BLaER1 treated with 17β-estradiol and CSF1 and Interleukin-3, amounts not matched to agents 10 nM and 100 nM (cell line): ENCODE measurements around the gene CLEC5A.
A peak's percentile ranks its signal among the peaks of the same experiment; 100 is the strongest.

ENCODE experiments used
- H3K27ac ChIP-seq, 11 experiments: shearing (Covaris generic); formaldehyde crosslinking; 2 replicates each; pipeline ENCODE4 v1.8.1; 2022
- H3K27me3 ChIP-seq, 11 experiments: shearing (Covaris generic); formaldehyde crosslinking; 2 replicates each; pipeline ENCODE4 v1.8.1; 2022
- H3K36me3 ChIP-seq, 11 experiments: shearing (Covaris generic); formaldehyde crosslinking; 2 replicates each; pipeline ENCODE4 v1.8.1; 2022
- H3K4me1 ChIP-seq, 10 experiments: shearing (Covaris generic); formaldehyde crosslinking; 2 replicates each; pipeline ENCODE4 v1.8.1; 2022
- H3K4me2 ChIP-seq, 11 experiments: shearing (Covaris generic); formaldehyde crosslinking; 2 replicates each; pipeline ENCODE4 v1.8.1; 2022
- H3K4me3 ChIP-seq, 10 experiments: shearing (Covaris generic); formaldehyde crosslinking; 2 replicates each; pipeline ENCODE4 v1.8.1; 2022
- H3K9ac ChIP-seq, 11 experiments: shearing (Covaris generic); formaldehyde crosslinking; 2 replicates each; pipeline ENCODE4 v1.8.1; 2022
- H3K9me3 ChIP-seq, 11 experiments: shearing (Covaris generic); formaldehyde crosslinking; replicated peaks in 1 of 11; 2 replicates each; pipeline ENCODE4 v1.8.1; 2022
- H4K20me1 ChIP-seq, 11 experiments: shearing (Covaris generic); formaldehyde crosslinking; 2 replicates each; pipeline ENCODE4 v1.8.1; 2022
- Cebpa-rat ChIP-seq, 11 experiments: shearing (Covaris generic); IDR thresholded peaks; 2 replicates each; pipeline ENCODE4 v1.8.1; 2022

CLEC5A gene

DNA sequence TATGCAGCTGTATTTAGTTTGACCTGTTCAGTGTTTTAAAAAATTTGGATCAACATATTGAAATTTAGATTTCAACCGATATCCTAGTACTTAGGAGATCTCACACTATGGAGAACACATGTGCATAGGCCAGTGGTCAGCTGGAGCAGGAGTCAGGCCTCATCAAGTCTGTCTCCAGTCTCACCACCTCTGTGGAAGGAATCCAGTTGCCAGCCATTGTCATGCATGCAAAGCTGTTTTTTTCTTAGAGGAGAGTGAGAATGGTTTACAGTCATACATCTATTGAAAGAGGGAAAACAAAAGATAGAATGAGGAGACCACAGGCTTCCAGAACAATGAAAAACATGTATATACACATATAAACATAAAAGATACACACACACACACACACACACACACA is 7.6 kb upstream of the CLEC5A start:
- Histone ChIP-seq H3K9me3 (peaks cover 9 to 86% (median 28%) of the 10 kb centered on the region in 11 experiments; a peak in 21 of 22 replicates), H3K4me1 (peaks cover 27 to 92% (median 61%) of the 10 kb centered on the region in 10 experiments), H3K27me3 (no peaks in the 10 kb centered on the region), H3K4me2 (peak overlapping the region in 6 of 11 experiments; percentile 2 to 31 (median 18); a peak in 6 of 22 replicates), H3K4me3 (no peak overlapping the region), H3K9ac (peak overlapping the region in 3 of 11 experiments; percentile 9 to 29 (median 26); a peak in 4 of 22 replicates), H4K20me1 (no peaks in the 10 kb centered on the region), H3K27ac (peak overlapping the region in 10 of 11 experiments; percentile 57 to 98 (median 92); a peak in 20 of 22 replicates), H3K36me3 (peaks cover 0 to 24% (median 0%) of the 10 kb centered on the region in 11 experiments; a peak in 4 of 22 replicates)
- no peak for TF ChIP-seq Cebpa-rat (IDR thresholded peaks at IDR 0.05)

DNA sequence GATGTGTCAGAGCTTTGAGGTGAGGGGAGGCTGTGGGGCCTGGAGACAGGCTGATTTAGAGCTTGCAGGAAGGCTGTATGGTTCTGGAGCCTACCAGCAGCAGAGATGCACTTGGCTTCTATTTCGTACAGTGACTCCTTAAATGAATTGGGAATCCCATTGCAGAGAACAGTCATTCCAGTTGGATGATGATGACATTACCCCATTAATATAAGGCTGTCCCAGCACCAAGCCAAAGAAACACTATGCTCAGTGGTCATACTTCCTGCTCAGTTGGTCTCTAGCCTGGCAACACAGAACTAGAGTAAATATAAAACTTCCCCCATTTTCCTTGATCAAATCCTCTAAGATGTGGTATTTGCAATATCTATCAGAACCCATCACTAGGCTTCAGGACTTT is 5.7 kb upstream of the CLEC5A start:
- Histone ChIP-seq H3K4me2 (peak overlapping the region in 6 of 11 experiments; percentile 19 to 71 (median 48); a peak in 10 of 22 replicates), H3K9me3 (peaks cover 3 to 86% (median 20%) of the 10 kb centered on the region in 11 experiments; a peak in 21 of 22 replicates), H3K36me3 (peaks cover 0 to 17% (median 0%) of the 10 kb centered on the region in 11 experiments; a peak in 3 of 22 replicates), H3K27me3 (no peaks in the 10 kb centered on the region), H3K4me3 (no peak overlapping the region), H3K27ac (peak overlapping the region in 8 of 11 experiments; percentile 30 to 98 (median 91); a peak in 16 of 22 replicates), H3K9ac (no peak overlapping the region), H3K4me1 (peaks cover 29 to 93% (median 66%) of the 10 kb centered on the region in 10 experiments), H4K20me1 (no peaks in the 10 kb centered on the region)
- TF ChIP-seq Cebpa-rat (IDR thresholded peaks at IDR 0.05), result no peak

- Histone ChIP-seq H3K9me3 (peaks cover 0 to 87% (median 17%) of the 10 kb centered on the region in 11 experiments; a peak in 17 of 22 replicates), H3K4me3 (no peak overlapping the region), H3K4me1 (peaks cover 13 to 94% (median 68%) of the 10 kb centered on the region in 10 experiments), H3K27me3 (no peaks in the 10 kb centered on the region), H3K9ac (peak overlapping the region in 4 of 11 experiments; percentile 7 to 41 (median 33); a peak in 5 of 22 replicates), H3K27ac (peak overlapping the region in 10 of 11 experiments; percentile 57 to 98 (median 68); a peak in 18 of 22 replicates), H3K36me3 (peaks cover 0 to 12% (median 0%) of the 10 kb centered on the region in 11 experiments; a peak in 1 of 22 replicates), H4K20me1 (no peaks in the 10 kb centered on the region), H3K4me2 (peak overlapping the region in 8 of 11 experiments; percentile 2 to 73 (median 57); a peak in 15 of 22 replicates)
- TF ChIP-seq Cebpa-rat (IDR thresholded peaks at IDR 0.05), result no peak
Observed at GRCh38 chr7:141950806-141951205, 4.0 kb upstream of the CLEC5A start.

DNA sequence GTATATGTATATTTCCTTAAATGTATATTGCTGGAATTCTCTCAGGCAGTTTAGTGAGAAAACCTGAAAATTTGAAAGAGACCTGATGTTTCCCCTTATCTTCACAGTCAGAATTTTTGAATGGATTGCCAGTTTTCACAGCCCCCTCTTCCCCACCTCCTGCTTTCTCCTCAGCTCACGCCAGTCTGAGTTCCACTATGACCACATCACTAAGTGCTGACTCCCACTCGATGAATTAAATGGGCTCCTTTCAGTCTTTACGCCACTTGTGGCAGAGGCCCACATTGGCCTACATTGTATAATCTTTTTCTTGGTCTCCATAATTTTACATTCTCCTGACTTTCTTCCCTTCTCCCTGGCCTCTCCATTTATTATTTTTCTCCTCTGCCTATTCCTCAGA is 3.1 kb upstream of the CLEC5A start:
- Histone ChIP-seq H3K27me3 (no peaks in the 10 kb centered on the region), H3K9ac (peak overlapping the region in 3 of 11 experiments; percentile 28 to 47 (median 41); a peak in 4 of 22 replicates), H3K9me3 (peaks cover 0 to 88% (median 19%) of the 10 kb centered on the region in 11 experiments; a peak in 17 of 22 replicates), H4K20me1 (no peaks in the 10 kb centered on the region), H3K4me2 (peak overlapping the region in 7 of 11 experiments; percentile 49 to 73 (median 58); a peak in 16 of 22 replicates), H3K27ac (peak overlapping the region in 10 of 11 experiments; percentile 57 to 98 (median 68); a peak in 19 of 22 replicates), H3K4me3 (no peak overlapping the region), H3K4me1 (peaks cover 8 to 97% (median 73%) of the 10 kb centered on the region in 10 experiments; a peak in 19 of 20 replicates), H3K36me3 (peaks cover 0 to 12% (median 0%) of the 10 kb centered on the region in 11 experiments; a peak in 1 of 22 replicates)
- no peak for TF ChIP-seq Cebpa-rat (IDR thresholded peaks at IDR 0.05)

DNA sequence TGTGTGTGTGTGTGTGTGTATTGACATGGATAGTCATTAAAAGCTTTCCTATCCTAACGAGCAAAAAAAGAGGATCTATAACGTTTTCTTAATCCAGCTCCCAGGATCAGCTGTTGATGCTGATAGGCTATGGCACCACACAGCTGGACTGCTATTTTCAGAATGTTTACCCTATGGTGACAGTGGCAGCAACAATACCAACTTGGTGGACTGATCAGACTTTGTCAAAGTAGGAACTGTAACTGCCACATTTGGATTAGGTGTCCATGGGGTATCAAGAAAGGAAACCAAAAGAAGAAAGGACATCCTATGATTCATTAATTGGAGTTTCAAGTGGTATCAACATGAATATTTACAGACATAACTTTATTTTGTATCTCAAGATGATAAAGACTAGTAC is 2.7 kb upstream of the CLEC5A start:
- no peak for TF ChIP-seq Cebpa-rat (IDR thresholded peaks at IDR 0.05)
- peaks cover 8 to 97% (median 73%) of the 10 kb centered on the region in 10 experiments; a peak in 19 of 20 replicates for H3K4me1 ChIP-seq
- no peaks in the 10 kb centered on the region for H4K20me1 ChIP-seq
- no peak overlapping the region for H3K4me3 ChIP-seq
- no peaks in the 10 kb centered on the region for H3K27me3 ChIP-seq
- H3K4me2 ChIP-seq, result peak overlapping the region; percentile 1 to 62 (median 49); a peak in 17 of 22 replicates
- peak overlapping the region in 4 of 11 experiments; percentile 1 to 47 (median 39); a peak in 4 of 22 replicates for H3K9ac ChIP-seq
- peaks cover 0 to 88% (median 20%) of the 10 kb centered on the region in 11 experiments; a peak in 16 of 22 replicates for H3K9me3 ChIP-seq
- peak overlapping the region in 10 of 11 experiments; percentile 57 to 98 (median 68); a peak in 19 of 22 replicates for H3K27ac ChIP-seq
- H3K36me3 ChIP-seq, result peaks cover 0 to 12% (median 0%) of the 10 kb centered on the region in 11 experiments; a peak in 1 of 22 replicates

- H4K20me1 ChIP-seq, result no peaks in the 10 kb centered on the region
- H3K4me1 ChIP-seq, result peaks cover 8 to 97% (median 74%) of the 10 kb centered on the region in 10 experiments; a peak in 19 of 20 replicates
- H3K9ac ChIP-seq, result peak overlapping the region in 3 of 11 experiments; percentile 1 to 37 (median 6); a peak in 4 of 22 replicates
- no peaks in the 10 kb centered on the region for H3K27me3 ChIP-seq
- H3K36me3 ChIP-seq, result peaks cover 0 to 8% (median 0%) of the 10 kb centered on the region in 11 experiments; a peak in 2 of 22 replicates
- peak overlapping the region; percentile 1 to 62 (median 49); a peak in 16 of 22 replicates for H3K4me2 ChIP-seq
- peaks cover 0 to 88% (median 24%) of the 10 kb centered on the region in 11 experiments; a peak in 16 of 22 replicates for H3K9me3 ChIP-seq
- H3K27ac ChIP-seq, result peak overlapping the region in 10 of 11 experiments; percentile 57 to 98 (median 68); a peak in 19 of 22 replicates
- H3K4me3 ChIP-seq, result no peak overlapping the region
- TF ChIP-seq Cebpa-rat (IDR thresholded peaks at IDR 0.05), result 0 out of 22 replicates have a peak, but pooled peaks of 1 of the 11 experiments have one; percentile 26
Observed at GRCh38 chr7:141949021-141949420, 2.2 kb upstream of the CLEC5A start.

DNA sequence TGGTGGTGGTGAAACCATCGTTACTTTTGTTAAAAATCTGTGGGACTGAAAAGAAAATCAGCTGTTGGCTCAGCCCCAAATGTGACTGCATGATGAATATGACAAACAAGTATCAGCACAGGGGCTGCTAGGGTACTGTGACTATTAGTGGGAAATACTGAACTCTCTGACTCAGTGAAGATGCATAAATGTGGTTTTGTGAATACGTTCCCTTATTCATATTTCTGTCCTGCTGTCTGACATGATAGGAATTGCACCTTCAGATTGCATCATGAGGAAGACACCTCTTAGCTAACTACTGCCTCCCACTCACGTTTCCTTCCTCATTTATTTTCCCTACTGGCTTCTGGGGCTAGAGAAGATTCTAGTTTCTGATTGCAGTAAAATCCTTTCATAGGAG is 1.4 kb downstream of the CLEC5A start:
- peak overlapping the region in 5 of 10 experiments; percentile 14 to 52 (median 48); a peak in 8 of 20 replicates for H3K4me3 ChIP-seq
- H3K9me3 ChIP-seq, result peaks cover 6 to 94% (median 53%) of the 10 kb centered on the region in 11 experiments
- H3K27ac ChIP-seq, result peak overlapping the region; percentile 81 to 98 (median 85)
- H3K9ac ChIP-seq, result peak overlapping the region; percentile 6 to 79 (median 69); a peak in 19 of 22 replicates
- peak in 10 of 11 experiments; percentile 63 to 97 (median 84); a peak in 19 of 22 replicates for TF ChIP-seq Cebpa-rat (IDR thresholded peaks at IDR 0.05)
- H3K27me3 ChIP-seq, result no peaks in the 10 kb centered on the region
- H3K4me2 ChIP-seq, result peak overlapping the region; percentile 11 to 75 (median 68); a peak in 19 of 22 replicates
- peaks cover 8 to 80% (median 53%) of the 10 kb centered on the region in 10 experiments; a peak in 19 of 20 replicates for H3K4me1 ChIP-seq
- peaks cover 0 to 35% (median 0%) of the 10 kb centered on the region in 11 experiments; a peak in 9 of 22 replicates for H3K36me3 ChIP-seq
- H4K20me1 ChIP-seq, result no peaks in the 10 kb centered on the region

DNA sequence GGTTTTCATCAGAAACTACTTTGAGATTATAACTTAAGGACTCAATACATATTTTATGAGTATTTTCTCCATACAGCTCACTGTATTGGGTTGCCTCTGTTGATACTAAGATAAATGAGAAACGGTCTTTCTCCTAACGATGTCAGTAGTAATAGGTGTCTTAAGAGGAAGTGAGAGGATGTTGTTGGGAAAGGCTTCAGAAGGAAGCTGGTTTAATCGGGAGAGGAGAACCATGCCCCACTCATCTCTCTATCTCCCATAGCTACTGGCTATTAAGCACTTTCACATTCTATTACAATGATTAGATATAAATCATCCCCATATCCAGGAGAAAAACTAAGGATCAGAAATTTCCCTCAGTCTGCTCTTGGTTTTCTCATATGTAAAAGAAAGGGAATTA is 2.0 kb downstream of the CLEC5A start:
- peak overlapping the region in 5 of 10 experiments; percentile 11 to 35 (median 21); a peak in 6 of 20 replicates for H3K4me3 ChIP-seq
- no peak for TF ChIP-seq Cebpa-rat (IDR thresholded peaks at IDR 0.05)
- peaks cover 8 to 74% (median 47%) of the 10 kb centered on the region in 10 experiments; a peak in 19 of 20 replicates for H3K4me1 ChIP-seq
- peak overlapping the region in 10 of 11 experiments; percentile 37 to 75 (median 69); a peak in 19 of 22 replicates for H3K4me2 ChIP-seq
- no peaks in the 10 kb centered on the region for H3K27me3 ChIP-seq
- peak overlapping the region; percentile 81 to 98 (median 85) for H3K27ac ChIP-seq
- peaks cover 6 to 94% (median 56%) of the 10 kb centered on the region in 11 experiments for H3K9me3 ChIP-seq
- H3K9ac ChIP-seq, result peak overlapping the region; percentile 6 to 79 (median 67); a peak in 19 of 22 replicates
- peaks cover 0 to 38% (median 0%) of the 10 kb centered on the region in 11 experiments; a peak in 9 of 22 replicates for H3K36me3 ChIP-seq
- no peaks in the 10 kb centered on the region for H4K20me1 ChIP-seq
